SIG-M5 (cell line): ENCODE data around the gene PFDN4.

Experiments used
- DNase-seq: peaks from one replicate; lab custom pipeline; 2025; lab: John Stamatoyannopoulos, UW

PFDN4 gene

GRCh38 chr20:54200487-54201267 lies 7.2 kb upstream of the PFDN4 start:
- no peak for DNase-seq

GRCh38 chr20:54201268-54201846 lies 6.5 kb upstream of the PFDN4 start:
- no peak for DNase-seq

GRCh38 chr20:54203281-54203680 lies 4.6 kb upstream of the PFDN4 start:
- DNase-seq = no peak

- DNase-seq = no peak
Observed at GRCh38 chr20:54204063-54204462, 3.8 kb upstream of the PFDN4 start.

- DNase-seq = no peak
Observed at GRCh38 chr20:54204481-54204880, 3.4 kb upstream of the PFDN4 start.

GRCh38 chr20:54205450-54205849 lies 2.4 kb upstream of the PFDN4 start:
- no peak for DNase-seq

- DNase-seq = no peak
Observed at GRCh38 chr20:54207053-54207742, 689 bp upstream of the PFDN4 start.

GRCh38 chr20:54208548-54209176 lies 775 bp downstream of the PFDN4 start:
- DNase-seq = no peak

- DNase-seq = no peak
Observed at GRCh38 chr20:54209216-54209813, 1.4 kb downstream of the PFDN4 start.

GRCh38 chr20:54212226-54212625 lies 4.3 kb downstream of the PFDN4 start:
- no peak for DNase-seq

GRCh38 chr20:54212871-54213270 lies 5.0 kb downstream of the PFDN4 start:
- no peak for DNase-seq

GRCh38 chr20:54214566-54214965 lies 6.7 kb downstream of the PFDN4 start:
- no peak for DNase-seq

GRCh38 chr20:54215157-54215789 lies 7.4 kb downstream of the PFDN4 start:
- DNase-seq = no peak

GRCh38 chr20:54217762-54218161 lies 9.9 kb downstream of the PFDN4 start:
- DNase-seq = no peak

- no peak for DNase-seq
Observed at GRCh38 chr20:54218470-54218869, 10.6 kb downstream of the PFDN4 start.

GRCh38 chr20:54219751-54220426 lies 12.0 kb downstream of the PFDN4 start:
- no peak for DNase-seq

GRCh38 chr20:54220722-54221121 lies 12.8 kb downstream of the PFDN4 start:
- no peak for DNase-seq

- no peak for DNase-seq
Observed at GRCh38 chr20:54221353-54221752, 13.5 kb downstream of the PFDN4 start.

- DNase-seq = no peak
Observed at GRCh38 chr20:54221996-54222890, 14.4 kb downstream of the PFDN4 start.

GRCh38 chr20:54223285-54223684 lies 15.4 kb downstream of the PFDN4 start:
- DNase-seq = no peak
